K562 (cell line): ENCODE measurements around the gene PSMB11. TPM values are rescaled to one million over a fixed set of nuclear protein-coding genes. Genes with fewer than 3 reads are reported as not detected.
A peak's percentile ranks its signal among the peaks of the same experiment; 100 is the strongest.

ENCODE experiments used
- ATAC-seq: fragments of 200-7000 bp; cut with Tn5 transposase; 3 replicates; pipeline ENCODE4 v1.9.1; 2020; ENCODE audit warnings: moderate library complexity
- BruUV-seq: library from RNA; stranded (reverse); fragments of 400-500 nt; replicated peaks from 2 replicates; lab custom pipeline; 2021; lab: Mats Ljungman, UMichigan
- CTCF ChIA-PET: fragments of 300-600 bp; formaldehyde crosslinking; extraction: SDS; loops from one replicate; lab custom pipeline; 2021; ENCODE audit warnings: low intra/inter-chr PET ratio; lab: Yijun Ruan, JAX
- POLR2A ChIA-PET: fragments of 300-600, 350-650 bp; sonication (Branson Sonifier 250); formaldehyde crosslinking; extraction: SDS; loops from one replicate; lab custom pipeline; 2021; ENCODE audit warnings: antibody characterized with exemption, inconsistent platforms; lab: Yijun Ruan, JAX
- DNase-seq, 4 experiments: peaks; one replicate each; pipeline versions ENCODE4 v3.0.0 to v3.0.0-alpha.2; 2011 to 2018; ENCODE audit warnings: low spot score in 3 of 4, mixed read lengths in 3 of 4; ENCODE audit errors: extremely low read depth in 1 of 4
- FAIRE-seq: peaks from 2 replicates; lab custom pipeline; 2011; peaks lifted over from hg19 to GRCh38; lab: Jason Lieb, UNC
- H2AFZ ChIP-seq: 2 replicates; pipeline ENCODE4 v1.6.0; 2011; ENCODE audit warnings: low read depth, low read length, control low read depth, inconsistent platforms
- H3K27ac ChIP-seq: fragments of 200-600 bp; 3 replicates; pipeline ENCODE4 v1.8.0; 2011; ENCODE audit warnings: low read depth, mild to moderate bottlenecking, control low read depth, inconsistent platforms, low read length, moderate library complexity, mixed read lengths; ENCODE audit errors: extremely low read depth
- H3K27me3 ChIP-seq, 2 experiments: fragments of 300-600 bp in 1 of 2; 2 replicates in 1 of 2; 3 replicates in 1 of 2; pipeline versions ENCODE4 v1.6.0 to v1.8.0; 2011; ENCODE audit warnings: inconsistent platforms in 2 of 2, low read length in 2 of 2, mild to moderate bottlenecking in 1 of 2, mixed read lengths in 1 of 2, moderate library complexity in 1 of 2; ENCODE audit not compliant: control insufficient read depth in 2 of 2, insufficient read depth in 2 of 2
- H3K36me3 ChIP-seq: fragments of 300-600 bp; 3 replicates; pipeline ENCODE4 v1.8.0; 2011; ENCODE audit warnings: mild to moderate bottlenecking, low read length, inconsistent platforms; ENCODE audit not compliant: control insufficient read depth, insufficient read depth
- H3K4me1 ChIP-seq, 2 experiments: fragments of 200-600 bp in 1 of 2; replicated peaks in 1 of 2; 2 replicates in 1 of 2; 3 replicates in 1 of 2; pipeline versions ENCODE4 v1.5.1 to v1.8.0; 2011; ENCODE audit warnings: inconsistent platforms in 2 of 2, low read length in 2 of 2, mild to moderate bottlenecking in 1 of 2, mixed read lengths in 1 of 2, moderate library complexity in 1 of 2; ENCODE audit not compliant: control insufficient read depth in 2 of 2, insufficient read depth in 2 of 2
- H3K4me2 ChIP-seq: 2 replicates; pipeline ENCODE4 v1.6.1; 2011; ENCODE audit warnings: low read length, control low read depth, inconsistent platforms, mixed read lengths; ENCODE audit not compliant: insufficient read depth
- H3K4me3 ChIP-seq: fragments of 200-600 bp; sonication (generic), shearing (Covaris generic); 2 replicates; pipeline ENCODE4 v1.5.1; 2016; ENCODE audit warnings: control low read depth, inconsistent platforms
- H3K79me2 ChIP-seq: fragments of 200-600 bp; 3 replicates; pipeline ENCODE4 v1.8.0; 2011; ENCODE audit warnings: low read length, inconsistent platforms; ENCODE audit not compliant: control insufficient read depth, insufficient read depth
- H3K9ac ChIP-seq, 2 experiments: 2 replicates each; pipeline versions ENCODE4 v1.6.0 to v1.6.1; 2011; ENCODE audit warnings: low read depth in 2 of 2, low read length in 2 of 2, control low read depth in 1 of 2, inconsistent platforms in 1 of 2, mild to moderate bottlenecking in 1 of 2, mixed read lengths in 1 of 2; ENCODE audit not compliant: insufficient read depth in 1 of 2
- H3K9me1 ChIP-seq: one replicate; pipeline ENCODE4 v1.6.0; 2011; ENCODE audit warnings: inconsistent platforms, mild to moderate bottlenecking, low read length, moderate library complexity; ENCODE audit not compliant: control insufficient read depth, insufficient read depth
- H3K9me3 ChIP-seq: replicated peaks from 2 replicates; pipeline ENCODE4 v1.5.1; 2011; ENCODE audit warnings: low read depth, low read length, inconsistent platforms; ENCODE audit not compliant: control insufficient read depth, insufficient read depth
- H4K20me1 ChIP-seq: replicated peaks from 2 replicates; pipeline ENCODE4 v1.6.1; 2011; ENCODE audit warnings: low read length, inconsistent platforms, mixed read lengths; ENCODE audit not compliant: control insufficient read depth, insufficient read depth
- FOXA3 ChIP-seq, 2 experiments: fragments of 450-650 bp in 1 of 2; sonication (generic) in 1 of 2; formaldehyde crosslinking; IDR thresholded peaks in 1 of 2; conservative IDR thresholded peaks in 1 of 2; 2 replicates each; pipeline versions ENCODE4 v1.4.0 to v1.8.0; 2020 to 2022; ENCODE audit warnings: mild to moderate bottlenecking in 2 of 2, missing genetic modification reagents in 1 of 2
- PRDM10 ChIP-seq: fragments of 450-650 bp; IDR thresholded peaks from 2 replicates; pipeline ENCODE4 v1.6.1; 2018; ENCODE audit not compliant: partially characterized antibody
- WGBS: fragments of 100-300 bp; shearing (Covaris generic); methylation state at CpG from one replicate; pipeline ENCODE4 v1.1.6; 2016; ENCODE audit warnings: low coverage, mixed read lengths; ENCODE audit not compliant: insufficient coverage; ENCODE audit errors: missing lambda C conversion rate; 5-methylcytosine and 5-hydroxymethylcytosine counted together
- in situ Hi-C: fragments of 300-500 bp; cut with MboI; formaldehyde crosslinking; loops from 4 replicates; pipeline ENCODE4 v1.15.0; 2018; ENCODE audit warnings: inconsistent platforms, mixed read lengths
- intact Hi-C: fragments of 100-400 bp; cut with micrococcal nuclease; formaldehyde crosslinking; loops from 2 replicates; pipeline ENCODE4 v1.14.2; 2022
- polyA plus RNA-seq, 8 experiments: library from polyadenylated mRNA; depleted of rRNA in 4 of 8; stranded (reverse) in 5 of 8; unstranded in 3 of 8; fragments of >200 nt; fragmentation: Nextera tagmentation in 2 of 8; fragmentation: Illumina TruSeq in 1 of 8; extraction: Ambion mirVana in 2 of 8; extraction: Trizol in 1 of 8; gene quantifications; 2 replicates each; pipeline versions ENCODE4 v1.2.1 to v1.2.3, GENCODE V29; 2011 to 2014; ENCODE audit warnings: inconsistent platforms in 1 of 8, missing spikeins in 1 of 8
- total RNA-seq, 7 experiments: library from RNA; depleted of rRNA in 6 of 7; stranded (reverse); fragments of >200 nt in 6 of 7; fragmentation: Illumina TruSeq in 2 of 7; extraction: Trizol in 2 of 7; gene quantifications; 2 replicates each; pipeline versions ENCODE4 v1.2.1 to v1.2.3, GENCODE V29; 2011 to 2021; ENCODE audit warnings: low replicate concordance in 1 of 7

PSMB11 gene
- total and polyA plus RNA-seq, 9 of the 15 experiments (the other 6 are each of a cell fraction or from before 2014, with no cell fraction given), result not detected

- intact Hi-C loops (no loop called here), in situ Hi-C loops (no loop called here)
- Histone ChIP-seq H3K27me3 (no peaks in the 10 kb centered on the region), H3K4me2 (no peak overlapping the region), H2AFZ (peak overlapping the region; percentile 55; the same call in 1 of the 2 replicates), H3K9me3 (no peaks in the 10 kb centered on the region), H3K27ac (no peak overlapping the region), H3K9me1 (no peaks in the 10 kb centered on the region), H3K4me1 (peaks cover 11 to 25% of the 10 kb centered on the region in 2 experiments; a peak in 4 of 5 replicates), H3K79me2 (no peaks in the 10 kb centered on the region), H3K36me3 (no peaks in the 10 kb centered on the region), H3K4me3 (no peak overlapping the region), H3K9ac (no peak overlapping the region), H4K20me1 (no peaks in the 10 kb centered on the region)
- TF ChIP-seq PRDM10 (peak; percentile 94), FOXA3 (CRISPR knock-in tag; conservative IDR thresholded peaks at IDR 0.05 in 1 of 2, IDR thresholded peaks at IDR 0.05 in 1 of 2) (no peak)
- 70% methylated on average over 4 of the region's 4 CpGs for WGBS
- ChIA-PET CTCF (no interaction called here), POLR2A (interaction anchor here (1.1 to 4.7 kb wide), 2 partner anchors 8 to 9 kb away, joined by 5 to 29 read pairs; no protein-coding TSS in a partner anchor)
- DNase-seq (no peak), FAIRE-seq (no peak), ATAC-seq (no peak)
- no TSS peak for BruUV-seq
Measured at GRCh38 chr14:23015618-23016017, 26.4 kb upstream of the PSMB11 start.
